Right forelimb (tissue), 1 donor: ENCODE measurements around the gene FGA.
A peak's percentile ranks its signal among the peaks of the same experiment; 100 is the strongest.

Experiments
- DNase-seq: peaks from one replicate; pipeline ENCODE4 v3.0.0-alpha.2; 2018

The FGA gene

DNA sequence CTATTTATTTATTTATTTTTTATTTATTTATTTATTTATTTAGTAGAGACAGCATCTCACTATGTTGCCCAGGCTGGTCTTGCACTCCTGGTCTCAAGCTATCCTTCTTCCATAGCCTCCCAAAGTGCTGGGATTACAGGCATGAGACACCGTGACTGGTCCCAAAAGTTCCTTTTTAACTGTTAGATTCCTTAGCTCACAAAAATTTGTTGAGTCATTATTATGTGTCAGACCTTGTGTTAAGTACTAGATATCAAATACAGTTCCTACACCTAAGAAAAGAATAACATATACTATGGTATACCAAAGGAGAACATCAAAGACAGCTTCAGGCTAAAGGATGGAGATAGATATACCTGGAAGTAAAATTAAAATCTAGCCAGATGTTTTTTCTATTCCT is 11.6 kb downstream of the FGA start:
- no peak for DNase-seq

DNA sequence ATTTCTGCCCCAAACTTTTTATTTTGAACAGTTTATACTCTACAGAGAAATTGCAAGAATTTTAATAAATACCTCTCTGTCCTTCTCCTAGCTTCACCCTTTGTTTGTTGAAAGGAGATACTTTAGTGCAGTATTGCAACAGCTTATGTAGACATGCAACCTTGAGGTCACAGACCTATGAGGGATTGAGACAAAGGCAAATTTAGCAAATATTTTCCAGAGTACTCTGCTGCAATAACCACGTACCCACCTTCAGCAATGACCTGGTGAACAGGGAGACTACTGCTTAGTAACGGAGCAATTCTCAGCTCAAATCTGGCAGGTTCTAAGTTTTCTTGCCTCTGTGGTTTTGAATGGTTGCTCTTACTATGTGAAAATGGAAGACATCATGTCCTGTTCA is 13.2 kb downstream of the FGA start:
- no peak for DNase-seq

DNA sequence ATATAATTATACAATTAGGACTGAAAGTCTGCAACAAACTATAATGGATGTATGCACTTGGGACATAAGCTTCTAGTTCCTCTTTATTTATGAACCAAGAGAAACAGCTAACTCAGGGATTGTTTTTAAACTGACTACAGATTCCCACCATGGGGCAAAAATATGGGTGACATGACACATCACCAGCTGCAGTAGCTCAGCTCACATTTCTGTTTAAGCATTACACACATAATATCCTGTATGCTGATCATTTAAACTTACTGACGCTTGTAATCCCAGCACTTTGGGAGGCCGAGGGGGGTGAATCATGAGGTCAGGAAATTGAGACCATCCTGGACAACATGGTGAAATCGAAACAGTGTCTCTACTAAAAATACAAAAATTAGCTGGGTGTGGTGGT is 16.2 kb downstream of the FGA start:
- no peak for DNase-seq

DNA sequence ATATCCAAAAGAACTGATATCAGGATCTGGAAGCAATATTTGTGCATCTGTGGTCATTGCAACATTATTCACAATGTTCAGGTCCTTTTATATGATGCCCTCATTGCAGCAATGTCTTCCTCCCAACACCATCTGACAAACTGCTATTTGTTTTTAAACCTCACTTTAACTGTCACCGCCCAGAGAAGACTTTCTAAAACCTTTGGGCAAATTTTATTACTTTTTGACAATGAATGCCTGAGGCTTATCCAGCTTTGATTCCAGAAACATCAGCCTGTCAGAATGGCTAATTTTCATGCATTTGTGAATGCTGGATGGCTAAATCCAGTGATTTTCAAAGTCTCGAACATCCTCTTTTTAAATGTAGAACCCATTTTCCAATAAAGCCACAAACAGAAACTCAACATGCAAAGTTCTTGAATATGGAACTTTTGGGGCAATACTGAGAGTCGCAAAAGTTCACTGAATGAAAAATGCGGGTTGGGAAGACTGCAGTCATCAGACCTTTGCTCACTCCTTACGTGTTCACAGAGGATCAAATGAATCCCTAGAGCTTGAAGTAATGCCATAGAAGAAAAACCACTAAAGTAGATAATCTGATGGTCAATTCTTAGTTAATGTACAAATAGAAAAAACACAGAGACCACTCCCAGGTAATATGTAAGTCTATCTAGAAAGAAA is 17.2 kb downstream of the FGA start:
- no peak for DNase-seq

DNA sequence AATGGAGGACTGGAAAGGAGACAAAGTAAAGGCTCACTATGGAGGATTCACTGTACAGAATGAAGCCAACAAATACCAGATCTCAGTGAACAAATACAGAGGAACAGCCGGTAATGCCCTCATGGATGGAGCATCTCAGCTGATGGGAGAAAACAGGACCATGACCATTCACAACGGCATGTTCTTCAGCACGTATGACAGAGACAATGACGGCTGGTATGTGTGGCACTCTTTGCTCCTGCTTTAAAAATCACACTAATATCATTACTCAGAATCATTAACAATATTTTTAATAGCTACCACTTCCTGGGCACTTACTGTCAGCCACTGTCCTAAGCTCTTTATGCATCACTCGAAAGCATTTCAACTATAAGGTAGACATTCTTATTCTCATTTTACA is 21.0 kb downstream of the FGA start:
- no peak for DNase-seq

DNA sequence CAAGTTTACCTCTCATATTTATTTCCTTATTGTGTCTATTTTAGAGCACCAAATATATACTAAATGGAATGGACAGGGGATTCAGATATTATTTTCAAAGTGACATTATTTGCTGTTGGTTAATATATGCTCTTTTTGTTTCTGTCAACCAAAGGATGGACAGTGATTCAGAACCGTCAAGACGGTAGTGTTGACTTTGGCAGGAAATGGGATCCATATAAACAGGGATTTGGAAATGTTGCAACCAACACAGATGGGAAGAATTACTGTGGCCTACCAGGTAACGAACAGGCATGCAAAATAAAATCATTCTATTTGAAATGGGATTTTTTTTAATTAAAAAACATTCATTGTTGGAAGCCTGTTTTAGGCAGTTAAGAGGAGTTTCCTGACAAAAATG is 21.5 kb downstream of the FGA start:
- DNase-seq, result no peak

DNA sequence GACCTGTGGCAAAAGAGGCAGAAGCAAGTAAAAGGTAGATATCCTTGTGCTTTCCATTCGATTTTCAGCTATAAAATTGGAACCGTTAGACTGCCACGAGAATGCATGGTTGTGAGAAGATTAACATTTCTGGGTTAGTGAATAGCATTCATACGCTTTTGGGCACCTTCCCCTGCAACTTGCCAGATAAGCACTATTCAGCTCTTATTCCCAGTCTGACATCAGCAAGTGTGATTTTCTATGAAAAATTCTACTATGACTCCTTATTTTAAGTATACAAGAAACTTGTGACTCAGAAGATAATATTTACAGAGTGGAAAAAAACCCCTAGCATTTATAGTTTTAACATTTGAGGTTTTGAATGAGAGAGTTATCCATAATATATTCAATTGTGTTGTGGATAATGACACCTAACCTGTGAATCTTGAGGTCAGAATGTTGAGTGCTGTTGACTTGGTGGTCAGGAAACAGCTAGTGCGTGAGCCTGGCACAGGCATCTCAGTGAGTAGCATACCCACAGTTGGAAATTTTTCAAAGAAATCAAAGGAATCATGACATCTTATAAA is 23.8 kb downstream of the FGA start:
- no peak for DNase-seq

DNA sequence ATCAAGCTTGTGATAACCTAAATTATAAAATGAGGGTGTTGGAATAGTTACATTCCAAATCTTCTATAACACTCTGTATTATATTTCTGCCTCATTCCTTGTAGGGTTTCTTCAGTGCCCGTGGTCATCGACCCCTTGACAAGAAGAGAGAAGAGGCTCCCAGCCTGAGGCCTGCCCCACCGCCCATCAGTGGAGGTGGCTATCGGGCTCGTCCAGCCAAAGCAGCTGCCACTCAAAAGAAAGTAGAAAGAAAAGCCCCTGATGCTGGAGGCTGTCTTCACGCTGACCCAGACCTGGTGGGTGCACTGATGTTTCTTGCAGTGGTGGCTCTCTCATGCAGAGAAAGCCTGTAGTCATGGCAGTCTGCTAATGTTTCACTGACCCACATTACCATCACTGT is 24.8 kb downstream of the FGA start:
- no peak for DNase-seq

DNA sequence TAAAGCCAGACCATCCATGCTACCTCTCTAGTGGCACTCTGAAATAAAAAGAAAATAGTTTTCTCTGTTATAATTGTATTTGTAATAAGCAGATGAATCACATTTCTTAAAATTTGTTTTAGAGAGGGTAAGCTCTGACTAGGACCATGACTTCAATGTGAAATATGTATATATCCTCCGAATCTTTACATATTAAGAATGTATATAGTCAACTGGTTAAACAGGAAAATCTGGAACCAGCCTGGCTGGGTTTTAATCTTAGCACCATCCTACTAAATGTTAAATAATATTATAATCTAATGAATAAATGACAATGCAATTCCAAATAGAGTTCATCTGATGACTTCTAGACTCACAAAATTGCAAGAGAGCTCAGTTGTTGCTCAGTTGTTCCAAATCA is 26.2 kb downstream of the FGA start:
- no peak for DNase-seq

DNA sequence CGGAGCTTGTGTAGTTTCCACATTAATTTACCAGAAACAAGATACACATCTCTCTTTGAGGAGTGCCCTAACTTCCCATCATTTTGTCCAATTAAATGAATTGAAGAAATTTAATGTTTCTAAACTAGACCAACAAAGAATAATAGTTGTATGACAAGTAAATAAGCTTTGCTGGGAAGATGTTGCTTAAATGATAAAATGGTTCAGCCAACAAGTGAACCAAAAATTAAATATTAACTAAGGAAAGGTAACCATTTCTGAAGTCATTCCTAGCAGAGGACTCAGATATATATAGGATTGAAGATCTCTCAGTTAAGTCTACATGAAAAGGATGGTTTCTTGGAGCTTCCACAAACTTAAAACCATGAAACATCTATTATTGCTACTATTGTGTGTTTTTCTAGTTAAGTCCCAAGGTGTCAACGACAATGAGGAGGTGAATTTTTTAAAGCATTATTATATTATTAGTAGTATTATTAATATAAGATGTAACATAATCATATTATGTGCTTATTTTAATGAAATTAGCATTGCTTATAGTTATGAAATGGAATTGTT is 27.8 kb downstream of the FGA start, which contains the start of gene FGB:
FGB (plus strand) TSS at position 315 of the 558 bp plus-strand sequence; CDS start at position 323, 8 bp downstream.
- no peak for DNase-seq

DNA sequence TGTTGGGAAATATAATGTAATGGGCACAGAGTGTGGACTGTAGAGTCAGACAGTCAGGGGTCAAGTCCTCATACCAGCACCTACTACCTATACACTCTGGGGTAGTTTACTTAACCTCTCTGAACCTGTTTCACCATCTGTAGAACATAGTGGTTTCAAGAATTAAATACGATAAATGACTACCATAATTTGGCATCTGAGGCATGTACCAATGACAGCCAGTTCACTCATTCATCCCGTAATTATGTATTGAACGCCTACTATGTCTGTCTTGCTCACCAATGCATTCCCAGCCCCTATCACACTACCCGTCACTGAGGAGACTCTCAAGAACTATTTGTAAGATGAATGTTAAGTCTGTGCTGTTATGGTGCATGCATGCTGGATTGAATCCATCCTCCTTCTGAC is 29.7 kb downstream of the FGA start:
- no peak for DNase-seq

DNA sequence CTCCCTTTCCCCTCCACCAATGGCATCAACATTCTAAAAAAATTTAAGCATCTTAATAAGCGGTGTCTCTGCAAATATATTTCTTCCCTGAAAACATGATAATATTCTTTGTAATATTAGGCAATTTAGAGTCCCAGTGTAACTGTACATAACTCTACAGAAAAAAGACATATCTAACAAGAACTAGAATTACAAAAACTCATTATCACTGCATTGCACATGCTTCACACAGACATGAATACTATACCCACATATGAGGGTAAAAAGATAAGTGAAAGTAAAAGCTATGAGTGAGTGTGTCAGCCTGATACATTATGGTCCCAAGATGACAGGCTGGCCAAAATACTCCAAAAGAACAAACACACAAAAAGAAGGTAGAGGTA is 30.1 kb downstream of the FGA start:
- no peak for DNase-seq

DNA sequence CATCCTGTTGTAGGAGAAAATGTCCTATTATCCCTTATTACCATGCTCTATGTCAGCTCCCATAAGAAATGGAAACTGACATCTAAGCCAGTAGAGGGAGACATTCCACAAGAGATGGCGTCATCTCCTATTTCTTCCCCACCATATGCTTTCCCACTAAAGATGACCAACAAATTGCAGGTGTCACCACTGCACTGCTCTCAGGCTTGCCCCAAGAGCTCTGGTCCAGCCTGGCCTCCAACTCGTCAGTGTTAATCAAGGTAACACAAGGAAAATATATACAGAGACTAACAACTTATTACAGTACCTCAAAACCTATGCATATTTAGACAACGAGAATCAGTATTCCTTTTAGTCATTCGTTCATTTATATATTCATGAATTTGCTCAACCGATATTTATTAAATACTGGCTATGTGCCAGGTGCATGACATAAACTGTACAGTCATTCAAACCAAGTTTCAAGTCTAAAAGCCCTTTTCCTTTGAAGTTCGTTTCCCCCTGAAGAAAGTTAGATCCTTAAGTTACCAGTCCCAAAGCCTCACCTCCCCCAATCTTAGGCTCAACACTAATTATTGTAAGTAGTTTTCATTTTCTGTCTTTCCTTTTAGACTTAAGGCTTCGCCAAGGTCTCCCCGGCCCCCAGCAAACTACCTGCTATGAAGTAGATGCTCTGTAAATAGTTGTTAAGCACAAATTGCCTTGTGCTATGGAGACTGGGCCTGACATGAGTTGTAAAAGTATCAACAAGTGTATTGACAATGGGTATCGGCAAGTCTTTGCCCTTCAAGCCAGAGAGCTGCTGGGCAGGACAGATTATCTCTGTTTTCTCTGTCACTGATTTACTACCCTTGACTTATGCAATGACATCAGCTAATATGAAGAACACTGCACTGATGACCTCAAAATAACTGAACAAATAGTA is 30.8 kb downstream of the FGA start:
- DNase-seq, result no peak

DNA sequence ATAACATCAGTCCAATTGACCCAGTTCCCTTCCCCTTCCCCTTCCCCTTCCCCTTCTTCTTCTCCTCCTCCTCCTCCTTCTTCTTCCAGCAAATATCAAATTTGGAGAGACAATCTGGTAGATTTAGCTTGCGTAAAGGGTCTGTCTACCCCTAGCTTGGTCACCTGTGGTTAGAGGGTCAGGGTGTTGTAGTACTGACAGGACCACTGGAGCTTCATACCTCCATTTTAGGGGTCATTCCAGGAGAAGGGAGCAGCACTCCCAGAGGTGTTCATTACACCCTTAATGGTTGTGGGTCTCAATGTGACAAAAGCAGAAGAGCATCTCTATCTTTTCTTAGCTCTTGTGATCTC is 31.4 kb downstream of the FGA start:
- DNase-seq, result no peak

DNA sequence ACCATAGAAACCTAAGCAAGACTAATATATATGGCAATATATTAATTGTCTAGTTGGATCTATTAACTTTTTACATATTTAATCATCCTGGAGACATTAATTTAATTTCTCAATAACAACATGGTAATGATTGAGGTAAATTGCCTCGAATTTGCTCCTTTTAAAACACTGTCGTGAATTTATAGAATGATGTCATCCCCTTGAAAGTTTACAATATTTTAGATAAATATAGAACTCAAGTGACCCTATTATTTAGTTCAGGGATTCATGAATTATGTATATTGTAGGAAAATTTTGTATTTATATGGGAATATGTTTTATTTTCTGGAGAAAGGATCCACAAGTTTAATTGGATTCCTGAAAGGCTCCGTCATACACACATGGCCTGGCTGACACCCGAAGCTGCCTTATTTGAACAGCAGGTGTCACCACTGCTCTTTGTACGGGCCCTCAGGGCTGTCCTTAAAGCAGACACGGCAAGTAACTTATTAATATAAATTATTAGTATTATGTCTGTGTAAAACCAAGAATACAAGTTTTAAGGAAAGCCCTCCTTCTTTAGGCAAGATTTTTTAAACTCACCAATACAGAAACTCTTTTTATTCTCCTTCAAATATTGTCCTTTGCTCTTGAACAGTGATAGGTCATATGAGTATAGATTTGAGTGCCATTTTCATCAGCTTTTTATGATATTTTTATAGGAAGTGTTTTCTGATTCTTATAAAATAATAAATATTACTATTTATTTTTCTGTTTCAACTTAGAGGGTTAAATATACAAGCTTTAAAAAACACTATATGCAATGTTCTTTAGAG is 38.5 kb downstream of the FGA start:
- peak; percentile 70 for DNase-seq

DNA sequence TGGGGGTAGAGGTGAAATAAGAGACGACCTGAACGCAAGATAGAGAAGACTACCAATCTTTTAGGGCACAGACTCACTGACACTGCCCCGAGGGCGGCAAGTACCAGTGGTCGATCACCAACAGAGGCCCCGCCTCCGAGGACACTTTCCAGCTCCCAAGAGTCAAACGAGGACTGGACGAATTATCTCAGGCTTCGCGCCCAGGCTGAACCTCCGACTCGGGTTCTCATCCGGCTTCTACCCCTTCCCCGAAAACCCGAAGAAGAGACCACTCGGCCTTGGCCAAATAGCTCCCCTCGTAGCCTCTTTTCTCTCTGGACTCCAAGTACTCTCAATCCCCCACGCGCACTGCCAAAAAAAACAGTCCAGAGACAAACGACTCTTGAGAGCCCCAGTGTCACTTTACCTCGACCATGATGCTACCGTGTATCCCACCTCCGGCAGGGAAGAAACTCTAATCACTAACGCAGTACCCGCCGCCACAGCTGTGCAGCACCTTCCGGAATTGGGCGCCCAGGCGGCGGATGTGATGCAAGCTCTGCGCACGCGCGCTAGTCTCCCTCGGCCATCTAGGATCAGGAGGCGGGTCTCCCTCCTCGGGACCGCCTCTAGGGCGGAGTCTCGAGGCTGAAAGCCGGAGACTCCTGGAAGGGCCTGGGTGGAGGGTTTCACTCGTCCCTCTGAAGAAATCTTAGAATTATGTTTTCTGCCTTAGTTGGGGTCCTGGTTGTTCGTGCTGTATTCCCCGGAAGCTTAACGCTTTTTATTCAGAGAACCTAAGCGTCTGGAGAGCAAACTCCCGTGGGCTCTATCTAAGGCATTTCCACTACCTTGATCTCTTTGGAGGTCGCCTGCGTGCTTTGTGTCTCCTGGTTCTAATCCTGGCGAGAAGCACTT is 40.4 kb downstream of the FGA start, which contains the start of gene PLRG1:
PLRG1 (minus strand) TSS at position 507 of the 897 bp plus-strand sequence; CDS start at position 415, 92 bp downstream.
- DNase-seq, result peak; percentile 96

DNA sequence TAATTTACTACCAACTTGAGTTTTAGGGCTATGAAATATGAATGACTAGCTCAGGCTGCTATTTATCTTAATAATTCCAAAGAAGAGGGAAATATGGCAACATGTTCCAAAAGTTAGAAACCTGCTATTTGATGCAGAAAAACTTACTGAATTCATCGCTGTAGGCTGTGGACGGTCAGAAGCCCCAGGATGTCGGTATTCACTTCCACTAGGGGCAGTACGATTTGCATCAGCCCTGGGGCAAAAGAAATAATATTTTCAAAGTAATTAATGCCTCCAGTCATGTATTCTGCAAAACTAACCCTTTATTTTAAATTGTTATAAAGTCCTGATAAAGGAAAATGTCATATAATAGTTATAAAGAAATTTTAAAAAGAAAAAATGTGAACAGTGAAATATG is 44.9 kb downstream of the FGA start:
- no peak for DNase-seq

DNA sequence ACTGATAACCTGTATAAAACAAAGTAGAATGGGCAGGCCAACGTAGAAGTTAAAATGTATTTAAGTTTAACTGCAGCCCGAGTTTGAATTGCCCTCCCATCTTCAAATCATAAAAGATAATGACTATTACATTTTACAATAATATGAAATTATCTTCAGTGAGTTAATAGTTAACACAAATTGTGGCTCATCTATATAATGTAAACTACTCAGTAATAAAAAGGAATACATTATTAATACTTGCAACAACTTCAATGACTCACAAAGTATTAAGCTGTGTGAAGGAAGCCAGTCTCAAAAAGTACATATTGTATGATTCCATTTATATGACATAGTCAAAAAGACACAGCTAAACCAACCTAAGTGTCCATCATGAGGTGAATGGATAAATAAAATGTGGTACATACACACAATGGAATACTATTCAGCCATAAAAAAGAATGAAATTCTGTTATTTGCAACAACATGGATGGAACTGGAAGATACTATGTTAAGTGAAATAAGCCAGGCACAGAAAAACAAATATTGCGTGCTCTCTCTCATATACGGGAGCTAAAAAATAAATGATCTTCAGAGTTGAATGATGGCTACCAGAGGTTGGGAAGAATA is 48.2 kb downstream of the FGA start:
- DNase-seq, result no peak
